SK-N-SH (cell line): ENCODE data around the gene HSF4. TPM values are rescaled to one million over a fixed set of nuclear protein-coding genes. Genes with fewer than 3 reads are reported as not detected.

Experiments
- CTCF ChIA-PET: fragments of 300-600, 350-600 bp; formaldehyde crosslinking; extraction: SDS; loops from one replicate; lab custom pipeline; 2021; lab: Yijun Ruan, JAX
- POLR2A ChIA-PET: fragments of 350-600 bp; sonication (Branson Sonifier 250); formaldehyde crosslinking; extraction: SDS; loops from one replicate; lab custom pipeline; 2020; ENCODE audit warnings: antibody characterized with exemption, inconsistent platforms; lab: Yijun Ruan, JAX
- DNase-seq: peaks from one replicate; pipeline ENCODE4 v3.0.0; 2012
- H2AFZ ChIP-seq: fragments of 200-600 bp; sonication (generic); 2 replicates; pipeline ENCODE4 v1.8.1; 2016; ENCODE audit warnings: antibody characterized with exemption, mild to moderate bottlenecking, low read depth
- H3F3A ChIP-seq: fragments of 200-600 bp; sonication (generic); replicated peaks from 2 replicates; pipeline ENCODE3; 2016; ENCODE audit warnings: antibody characterized with exemption, mild to moderate bottlenecking; ENCODE audit not compliant: insufficient read depth
- H3K27ac ChIP-seq, 2 experiments: fragments of 200-500 bp in 1 of 2; fragments of 200-600 bp in 1 of 2; sonication (Bioruptor generic) in 1 of 2; sonication (generic), shearing (Covaris generic) in 1 of 2; 2 replicates each; pipeline versions ENCODE4 v1.5.1 to v1.6.1; 2014 to 2016; ENCODE audit warnings: low read depth in 2 of 2, inconsistent platforms in 1 of 2, low read length in 1 of 2, mild to moderate bottlenecking in 1 of 2, mixed read lengths in 1 of 2
- H3K27me3 ChIP-seq: fragments of 200-600 bp; sonication (generic), shearing (Covaris generic); 2 replicates; pipeline ENCODE4 v1.6.1; 2016; ENCODE audit warnings: mixed run types; ENCODE audit not compliant: insufficient read depth
- H3K36me3 ChIP-seq, 2 experiments: fragments of 200-500 bp in 1 of 2; fragments of 200-600 bp in 1 of 2; sonication (Bioruptor generic) in 1 of 2; sonication (generic) in 1 of 2; replicated peaks in 1 of 2; 2 replicates each; pipeline versions ENCODE3 to v1.5.1; 2014 to 2016; ENCODE audit warnings: low read length in 1 of 2, mild to moderate bottlenecking in 1 of 2; ENCODE audit not compliant: insufficient read depth in 2 of 2, control insufficient read depth in 1 of 2
- H3K4me1 ChIP-seq, 2 experiments: fragments of 200-500 bp in 1 of 2; fragments of 200-600 bp in 1 of 2; sonication (Bioruptor generic) in 1 of 2; sonication (generic), shearing (Covaris generic) in 1 of 2; 2 replicates each; pipeline versions ENCODE4 v1.5.1 to v1.6.1; 2014 to 2016; ENCODE audit warnings: low read depth in 1 of 2, low read length in 1 of 2, mixed run types in 1 of 2; ENCODE audit not compliant: insufficient read depth in 2 of 2, control insufficient read depth in 1 of 2
- H3K4me2 ChIP-seq: fragments of 200-600 bp; sonication (generic), shearing (Covaris generic); 2 replicates; pipeline ENCODE4 v1.6.1; 2017; ENCODE audit warnings: mixed run types
- H3K4me3 ChIP-seq, 2 experiments: fragments of 200-500 bp in 1 of 2; fragments of 200-600 bp in 1 of 2; sonication (Bioruptor generic) in 1 of 2; sonication (generic), shearing (Covaris generic) in 1 of 2; 2 replicates each; pipeline versions ENCODE4 v1.5.1 to v1.8.1; 2014 to 2016; ENCODE audit warnings: low read depth in 2 of 2, inconsistent platforms in 1 of 2, low read length in 1 of 2, mild to moderate bottlenecking in 1 of 2, mixed read lengths in 1 of 2, moderate library complexity in 1 of 2
- H3K79me2 ChIP-seq: fragments of 200-600 bp; sonication (generic); 2 replicates; pipeline ENCODE4 v1.8.1; 2017; ENCODE audit warnings: mild to moderate bottlenecking; ENCODE audit not compliant: insufficient read depth
- H3K9ac ChIP-seq: fragments of 200-600 bp; sonication (generic); 2 replicates; pipeline ENCODE4 v1.6.1; 2017; ENCODE audit warnings: mixed run types
- H3K9me2 ChIP-seq: fragments of 200-600 bp; sonication (generic); 2 replicates; pipeline ENCODE4 v1.6.1; 2017; ENCODE audit warnings: mixed run types
- H3K9me3 ChIP-seq: fragments of 200-600 bp; sonication (generic); 2 replicates; pipeline ENCODE4 v1.6.1; 2017; ENCODE audit warnings: mixed run types, mild to moderate bottlenecking, moderate library complexity
- H4K20me1 ChIP-seq: fragments of 200-600 bp; sonication (generic); 2 replicates; pipeline ENCODE4 v1.6.1; 2017; ENCODE audit warnings: mild to moderate bottlenecking, mixed run types; ENCODE audit not compliant: insufficient read depth
- CHD2 ChIP-seq: fragments of 150-350 bp; IDR thresholded peaks from 2 replicates; pipeline ENCODE4 v1.6.1; 2018; ENCODE audit warnings: low read length; ENCODE audit not compliant: partially characterized antibody
- EP300 ChIP-seq, 2 experiments: IDR thresholded peaks; 2 replicates each; pipeline versions ENCODE4 v1.4.0 to v1.6.1; 2012; ENCODE audit warnings: borderline replicate concordance in 1 of 2, low read depth in 1 of 2, low read length in 1 of 2
- EZH2phosphoT487 ChIP-seq: fragments of 200-600 bp; sonication (generic); IDR thresholded peaks from 2 replicates; pipeline ENCODE4 v1.6.1; 2017; ENCODE audit warnings: low read depth, mixed run types, mild to moderate bottlenecking, antibody characterized with exemption, moderate library complexity, borderline replicate concordance
- FOSL2 ChIP-seq: IDR thresholded peaks from 2 replicates; pipeline ENCODE4 v1.4.0; 2012; ENCODE audit warnings: low read depth, mild to moderate bottlenecking, moderate library complexity, borderline replicate concordance
- FOXM1 ChIP-seq: IDR thresholded peaks from 2 replicates; pipeline ENCODE4 v1.4.0; 2012; ENCODE audit warnings: low read depth, mild to moderate bottlenecking
- GATA2 ChIP-seq: sonication (generic); formaldehyde crosslinking; IDR thresholded peaks from 2 replicates; pipeline ENCODE4 v1.5.0; 2020; ENCODE audit warnings: mild to moderate bottlenecking, missing genetic modification reagents
- NRF1 ChIP-seq: IDR thresholded peaks from 2 replicates; pipeline ENCODE4 v1.6.1; 2012; ENCODE audit warnings: low read depth, mild to moderate bottlenecking, low read length
- RAD21 ChIP-seq: IDR thresholded peaks from 2 replicates; pipeline ENCODE4 v1.6.1; 2012; ENCODE audit warnings: mild to moderate bottlenecking, low read length
- RFX5 ChIP-seq: IDR thresholded peaks from 2 replicates; pipeline ENCODE4 v1.6.1; 2012; ENCODE audit warnings: mild to moderate bottlenecking, improper control_type of control experiment, low read length
- RXRA ChIP-seq: IDR thresholded peaks from 2 replicates; pipeline ENCODE4 v1.4.0; 2012; ENCODE audit warnings: low read depth, mild to moderate bottlenecking, borderline replicate concordance
- SIN3A ChIP-seq: IDR thresholded peaks from 2 replicates; pipeline ENCODE4 v1.6.1; 2012; ENCODE audit warnings: low read depth, mild to moderate bottlenecking, low read length, moderate library complexity, borderline replicate concordance
- YY1 ChIP-seq: IDR thresholded peaks from 2 replicates; pipeline ENCODE4 v1.4.0; 2012; ENCODE audit warnings: low read depth, mild to moderate bottlenecking
- WGBS: methylation state at CpG from one replicate; pipeline ENCODE4 v1.1.6; 2017; ENCODE audit warnings: low lambda C conversion rate; 5-methylcytosine and 5-hydroxymethylcytosine counted together
- polyA plus RNA-seq, 3 experiments: library from polyadenylated mRNA; depleted of rRNA; stranded (reverse); fragments of >200 nt; gene quantifications; 2 replicates each; pipeline ENCODE4 v1.2.3, GENCODE V29; 2012
- TF ChIP-seq, protein P1 (sequence below): fragments of 200-600 bp; sonication (generic); IDR thresholded peaks from 2 replicates; pipeline ENCODE4 v1.6.1; 2017; ENCODE audit warnings: antibody characterized with exemption, mild to moderate bottlenecking, moderate library complexity
- TF ChIP-seq, protein P2 (sequence below): IDR thresholded peaks from 2 replicates; pipeline ENCODE4 v1.4.0; 2012; ENCODE audit warnings: low read depth
- TF ChIP-seq, protein P3 (sequence below): IDR thresholded peaks from 2 replicates; pipeline ENCODE4 v1.6.1; 2012; ENCODE audit warnings: mild to moderate bottlenecking, low read depth, low read length, moderate library complexity

The HSF4 gene
- polyA plus RNA-seq, 1 of the 3 experiments (the other 2 are of a cell fraction), result 33.4 TPM

DNA sequence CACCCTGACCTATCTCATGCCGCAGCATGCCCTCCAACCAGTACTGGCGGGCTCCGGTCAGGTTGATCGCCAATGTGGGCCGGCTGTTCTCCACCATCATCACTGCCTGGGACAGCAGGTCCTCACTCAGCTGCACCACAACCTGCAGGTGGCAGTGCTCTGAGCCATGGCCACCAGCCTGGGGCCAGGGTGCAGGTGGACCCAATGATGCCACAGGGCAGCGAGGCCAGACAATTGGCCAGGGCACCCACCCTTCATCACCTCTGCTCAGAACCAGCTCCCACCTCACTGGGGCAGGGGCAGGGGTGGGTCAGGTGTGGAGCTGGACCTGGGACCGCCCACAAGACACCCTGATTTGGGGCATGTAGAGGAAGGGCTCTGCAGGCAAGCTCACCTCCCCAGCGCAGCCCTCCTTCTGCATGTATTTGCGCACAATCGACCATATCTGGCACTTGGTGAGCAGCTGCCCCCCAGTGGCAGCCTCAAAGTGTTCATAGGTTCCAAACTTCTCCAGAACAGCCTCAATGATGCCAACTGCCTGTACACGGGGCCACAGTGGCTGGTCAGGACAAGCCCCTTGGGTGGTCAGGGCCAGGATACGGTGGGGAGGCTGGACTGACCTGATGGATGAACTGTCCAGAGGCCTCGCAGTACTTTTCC is 15.0 kb downstream of the HSF4 start:
- H3K36me3 ChIP-seq, result peaks cover 6 to 8% of the 10 kb centered on the region in 2 experiments
- H3K79me2 ChIP-seq, result peaks cover 30% of the 10 kb centered on the region
- peaks cover 12 to 51% of the 10 kb centered on the region in 2 experiments; a peak in 3 of 4 replicates for H3K4me1 ChIP-seq
- H3K9me3 ChIP-seq, result no peaks in the 10 kb centered on the region
- CTCF ChIA-PET, result interaction anchor here (0.9 to 2.8 kb wide), 8 partner anchors 9 to 226 kb away, joined by 3 to 10 read pairs (median 4); partner anchors contain the start of gene NOL3
- 92% methylated on average over 7 of the region's 13 CpGs for WGBS
- H3K27ac ChIP-seq, result no peak overlapping the region; a peak in 1 of 4 replicates
- H4K20me1 ChIP-seq, result peaks cover 10% of the 10 kb centered on the region
- H3K9ac ChIP-seq, result no peak overlapping the region
- H3K9me2 ChIP-seq, result no peaks in the 10 kb centered on the region
- H3F3A ChIP-seq, result peaks cover 32% of the 10 kb centered on the region
- no peak overlapping the region for H3K4me3 ChIP-seq
- no peak for DNase-seq
- POLR2A ChIA-PET, result interaction anchor here (1.0 kb wide), 1 partner anchor 66 kb away, joined by 4 read pairs; no protein-coding TSS in a partner anchor
- no peak overlapping the region for H2AFZ ChIP-seq
- no peaks in the 10 kb centered on the region for H3K27me3 ChIP-seq
- TF ChIP-seq, protein P1, sequence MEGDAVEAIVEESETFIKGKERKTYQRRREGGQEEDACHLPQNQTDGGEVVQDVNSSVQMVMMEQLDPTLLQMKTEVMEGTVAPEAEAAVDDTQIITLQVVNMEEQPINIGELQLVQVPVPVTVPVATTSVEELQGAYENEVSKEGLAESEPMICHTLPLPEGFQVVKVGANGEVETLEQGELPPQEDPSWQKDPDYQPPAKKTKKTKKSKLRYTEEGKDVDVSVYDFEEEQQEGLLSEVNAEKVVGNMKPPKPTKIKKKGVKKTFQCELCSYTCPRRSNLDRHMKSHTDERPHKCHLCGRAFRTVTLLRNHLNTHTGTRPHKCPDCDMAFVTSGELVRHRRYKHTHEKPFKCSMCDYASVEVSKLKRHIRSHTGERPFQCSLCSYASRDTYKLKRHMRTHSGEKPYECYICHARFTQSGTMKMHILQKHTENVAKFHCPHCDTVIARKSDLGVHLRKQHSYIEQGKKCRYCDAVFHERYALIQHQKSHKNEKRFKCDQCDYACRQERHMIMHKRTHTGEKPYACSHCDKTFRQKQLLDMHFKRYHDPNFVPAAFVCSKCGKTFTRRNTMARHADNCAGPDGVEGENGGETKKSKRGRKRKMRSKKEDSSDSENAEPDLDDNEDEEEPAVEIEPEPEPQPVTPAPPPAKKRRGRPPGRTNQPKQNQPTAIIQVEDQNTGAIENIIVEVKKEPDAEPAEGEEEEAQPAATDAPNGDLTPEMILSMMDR, result peak; percentile 30; the same call in 1 of the 2 replicates
- TF ChIP-seq FOSL2 (no peak), FOXM1 (no peak)
- no peak overlapping the region for H3K4me2 ChIP-seq

DNA sequence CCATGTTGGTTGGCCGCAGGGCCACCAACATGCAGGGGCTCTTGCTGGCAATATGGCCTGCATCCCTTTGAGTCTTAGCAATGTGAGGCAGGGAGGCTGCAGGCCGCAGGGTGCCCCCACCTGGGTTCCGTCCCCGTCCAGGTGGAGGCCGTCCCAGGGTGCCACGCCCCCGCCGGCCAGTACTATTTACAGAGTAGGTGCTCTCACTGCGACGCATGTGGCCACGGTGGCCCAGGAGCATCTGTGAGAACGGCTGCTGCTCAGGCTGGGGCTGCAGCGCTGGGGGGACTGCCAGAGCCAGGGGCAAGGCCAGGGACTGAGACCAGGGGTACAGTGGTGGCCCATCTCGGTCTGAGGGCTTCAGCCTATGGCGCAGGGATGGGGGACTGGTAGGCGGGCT is 15.6 kb downstream of the HSF4 start:
- WGBS, result 94% methylated on average over 11 of the region's 16 CpGs
- peaks cover 10% of the 10 kb centered on the region for H4K20me1 ChIP-seq
- ChIA-PET POLR2A (no interaction called here), CTCF (interaction anchor here (0.7 to 2.8 kb wide), 8 partner anchors 14 to 664 kb away, joined by 3 to 10 read pairs (median 4); no protein-coding TSS in a partner anchor)
- no peak overlapping the region for H3K4me3 ChIP-seq
- peaks cover 25% of the 10 kb centered on the region for H3K79me2 ChIP-seq
- H2AFZ ChIP-seq, result no peak overlapping the region
- H3K36me3 ChIP-seq, result peaks cover 3 to 5% of the 10 kb centered on the region in 2 experiments
- H3K4me2 ChIP-seq, result no peak overlapping the region
- no peak overlapping the region for H3K27ac ChIP-seq
- H3K4me1 ChIP-seq, result peaks cover 6 to 51% of the 10 kb centered on the region in 2 experiments; a peak in 3 of 4 replicates
- peaks cover 33% of the 10 kb centered on the region for H3F3A ChIP-seq
- TF ChIP-seq, protein P2, sequence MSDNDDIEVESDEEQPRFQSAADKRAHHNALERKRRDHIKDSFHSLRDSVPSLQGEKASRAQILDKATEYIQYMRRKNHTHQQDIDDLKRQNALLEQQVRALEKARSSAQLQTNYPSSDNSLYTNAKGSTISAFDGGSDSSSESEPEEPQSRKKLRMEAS, result no peak
- TF ChIP-seq EP300 (IDR thresholded peaks at IDR 0.05; ENCODE audit: borderline replicate concordance in 1 of 2, low read depth in 1 of 2, low read length in 1 of 2), result no peak
- TF ChIP-seq EZH2phosphoT487, result no peak
- no peak for TF ChIP-seq SIN3A
- no peak for TF ChIP-seq YY1
- no peak for TF ChIP-seq RFX5
- no peak for TF ChIP-seq GATA2
- no peak for TF ChIP-seq FOSL2
- no peak for TF ChIP-seq NRF1
- no peak for TF ChIP-seq RXRA
- TF ChIP-seq RAD21, result no peak
- no peak for TF ChIP-seq FOXM1
- no peak for TF ChIP-seq CHD2
- TF ChIP-seq, protein P3, sequence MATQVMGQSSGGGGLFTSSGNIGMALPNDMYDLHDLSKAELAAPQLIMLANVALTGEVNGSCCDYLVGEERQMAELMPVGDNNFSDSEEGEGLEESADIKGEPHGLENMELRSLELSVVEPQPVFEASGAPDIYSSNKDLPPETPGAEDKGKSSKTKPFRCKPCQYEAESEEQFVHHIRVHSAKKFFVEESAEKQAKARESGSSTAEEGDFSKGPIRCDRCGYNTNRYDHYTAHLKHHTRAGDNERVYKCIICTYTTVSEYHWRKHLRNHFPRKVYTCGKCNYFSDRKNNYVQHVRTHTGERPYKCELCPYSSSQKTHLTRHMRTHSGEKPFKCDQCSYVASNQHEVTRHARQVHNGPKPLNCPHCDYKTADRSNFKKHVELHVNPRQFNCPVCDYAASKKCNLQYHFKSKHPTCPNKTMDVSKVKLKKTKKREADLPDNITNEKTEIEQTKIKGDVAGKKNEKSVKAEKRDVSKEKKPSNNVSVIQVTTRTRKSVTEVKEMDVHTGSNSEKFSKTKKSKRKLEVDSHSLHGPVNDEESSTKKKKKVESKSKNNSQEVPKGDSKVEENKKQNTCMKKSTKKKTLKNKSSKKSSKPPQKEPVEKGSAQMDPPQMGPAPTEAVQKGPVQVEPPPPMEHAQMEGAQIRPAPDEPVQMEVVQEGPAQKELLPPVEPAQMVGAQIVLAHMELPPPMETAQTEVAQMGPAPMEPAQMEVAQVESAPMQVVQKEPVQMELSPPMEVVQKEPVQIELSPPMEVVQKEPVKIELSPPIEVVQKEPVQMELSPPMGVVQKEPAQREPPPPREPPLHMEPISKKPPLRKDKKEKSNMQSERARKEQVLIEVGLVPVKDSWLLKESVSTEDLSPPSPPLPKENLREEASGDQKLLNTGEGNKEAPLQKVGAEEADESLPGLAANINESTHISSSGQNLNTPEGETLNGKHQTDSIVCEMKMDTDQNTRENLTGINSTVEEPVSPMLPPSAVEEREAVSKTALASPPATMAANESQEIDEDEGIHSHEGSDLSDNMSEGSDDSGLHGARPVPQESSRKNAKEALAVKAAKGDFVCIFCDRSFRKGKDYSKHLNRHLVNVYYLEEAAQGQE, result no peak
- H3K9me2 ChIP-seq, result no peaks in the 10 kb centered on the region
- no peaks in the 10 kb centered on the region for H3K27me3 ChIP-seq
- H3K9ac ChIP-seq, result no peak overlapping the region
- H3K9me3 ChIP-seq, result no peaks in the 10 kb centered on the region
- DNase-seq, result no peak
